GM18907 (cell line): Measurements from ENCODE around the gene CRACR2A.

ENCODE experiments used
- ATAC-seq: cut with Tn5 transposase; IDR thresholded peaks from one replicate; pipeline ENCODE4 v1.9.1; 2021; ENCODE audit warnings: mild to moderate bottlenecking, moderate library complexity; ENCODE audit not compliant: unreplicated experiment

CRACR2A gene

DNA sequence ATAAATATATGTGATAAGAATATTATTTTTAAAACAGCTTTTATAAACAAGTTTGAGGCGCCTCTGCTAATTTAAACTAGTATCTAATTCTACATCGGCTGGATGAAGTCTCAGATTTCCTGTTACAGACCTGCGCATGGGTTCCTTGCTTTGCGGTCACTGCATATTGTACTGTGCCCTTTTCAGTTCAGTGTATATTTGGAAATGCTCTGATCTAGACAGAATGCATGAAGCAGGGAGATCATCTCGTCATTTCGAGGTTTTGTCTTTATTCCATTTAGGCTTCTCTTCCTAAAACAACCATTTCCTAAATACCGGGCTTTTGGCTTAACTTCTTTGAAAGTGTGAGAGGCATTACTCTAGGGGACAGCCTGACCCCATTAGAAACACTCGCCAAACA is 25.6 kb downstream of the CRACR2A start:
- no peak for ATAC-seq

DNA sequence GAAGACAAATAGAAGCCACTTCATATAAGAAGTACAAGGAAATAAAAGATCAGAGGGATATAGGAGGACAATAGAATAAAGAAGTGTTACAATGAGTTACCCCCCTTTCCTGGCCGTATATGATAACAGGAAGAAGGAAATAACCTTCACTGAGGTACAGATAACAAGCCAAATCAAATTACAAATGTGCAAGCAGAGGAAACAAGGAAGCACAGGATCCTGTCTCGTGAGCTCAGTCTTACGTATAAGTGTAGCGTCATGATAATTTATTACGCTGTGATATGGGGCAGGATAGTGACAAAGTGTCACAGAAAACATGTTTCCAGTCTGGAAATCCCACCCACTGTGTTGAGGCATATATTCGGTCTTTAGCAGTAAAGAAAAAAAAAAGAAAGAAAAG is 26.5 kb downstream of the CRACR2A start:
- no peak for ATAC-seq

DNA sequence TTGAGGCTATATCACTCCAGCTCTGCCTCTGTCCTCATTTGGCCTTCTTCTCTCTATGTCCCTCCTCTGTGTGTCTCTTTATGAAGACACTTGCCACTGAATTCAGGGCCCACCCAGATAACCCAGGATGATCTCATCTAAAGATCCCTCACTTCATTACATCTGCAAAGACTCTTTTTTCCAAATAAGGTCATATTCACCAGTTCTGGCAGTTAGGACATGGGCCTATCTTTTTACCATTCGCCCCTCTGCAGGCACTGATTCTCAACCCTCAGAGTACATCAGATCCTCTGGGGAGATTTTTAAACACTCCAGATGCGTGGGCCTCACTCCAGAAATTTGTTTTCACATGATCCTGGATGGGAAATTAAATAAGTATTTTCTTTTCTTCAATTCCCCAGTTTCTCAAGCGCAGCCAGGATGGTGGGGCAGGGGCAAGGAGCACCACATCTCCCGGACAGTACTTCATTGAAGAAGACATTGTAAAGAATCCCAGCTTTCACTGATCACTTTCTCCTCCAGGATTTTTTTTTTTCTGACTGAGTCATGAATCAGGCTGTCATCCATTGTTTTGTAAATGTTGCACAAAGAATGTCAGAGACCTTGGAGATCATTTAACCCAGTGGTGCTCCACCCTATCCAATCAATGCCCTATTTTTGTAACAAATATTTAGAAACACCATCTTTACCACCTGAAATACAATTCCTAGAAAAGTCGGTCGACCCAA is 27.4 kb downstream of the CRACR2A start:
- ATAC-seq, result no peak

DNA sequence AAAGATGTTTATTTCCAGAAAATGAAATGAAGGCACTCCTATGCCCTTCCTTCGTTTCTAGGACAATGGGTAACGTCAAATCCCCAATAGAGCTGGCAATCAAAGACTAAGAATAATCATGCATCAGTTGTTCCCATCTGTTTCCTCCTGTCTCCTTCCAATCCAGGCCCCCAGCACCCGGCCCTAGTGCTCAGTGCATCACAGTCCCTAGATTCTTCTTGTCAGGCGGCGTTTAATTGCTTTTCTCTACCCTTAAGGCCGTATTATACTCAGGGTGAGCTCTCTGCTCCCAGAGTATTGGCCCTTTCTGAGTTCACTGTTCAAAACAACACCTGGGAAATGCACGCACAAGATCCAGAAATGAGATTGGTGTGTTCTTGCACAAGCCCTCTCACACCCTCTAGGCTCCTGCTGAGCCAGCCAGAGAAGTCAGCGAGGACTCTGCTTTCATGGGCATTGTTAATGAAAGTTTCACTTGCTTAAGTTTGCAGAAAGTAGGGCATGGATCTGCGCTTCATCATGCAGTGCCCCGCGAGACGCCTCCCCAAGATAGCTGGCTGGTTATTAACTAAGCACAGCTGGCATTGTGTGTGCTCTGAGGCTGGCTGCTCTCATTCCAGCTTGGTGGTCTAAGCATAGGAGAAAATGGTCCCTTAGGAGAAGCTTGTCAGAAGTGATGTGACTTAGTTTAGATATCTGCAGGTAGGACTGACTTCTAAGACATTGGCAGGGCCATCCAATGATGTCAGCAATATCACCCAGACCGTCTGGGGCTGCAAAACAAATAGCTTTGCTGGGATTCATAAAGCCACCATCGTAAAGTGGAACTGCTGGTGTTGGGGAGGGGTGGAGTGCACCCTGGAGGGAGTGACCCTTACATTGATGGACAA is 28.7 kb downstream of the CRACR2A start:
- ATAC-seq, result no peak

DNA sequence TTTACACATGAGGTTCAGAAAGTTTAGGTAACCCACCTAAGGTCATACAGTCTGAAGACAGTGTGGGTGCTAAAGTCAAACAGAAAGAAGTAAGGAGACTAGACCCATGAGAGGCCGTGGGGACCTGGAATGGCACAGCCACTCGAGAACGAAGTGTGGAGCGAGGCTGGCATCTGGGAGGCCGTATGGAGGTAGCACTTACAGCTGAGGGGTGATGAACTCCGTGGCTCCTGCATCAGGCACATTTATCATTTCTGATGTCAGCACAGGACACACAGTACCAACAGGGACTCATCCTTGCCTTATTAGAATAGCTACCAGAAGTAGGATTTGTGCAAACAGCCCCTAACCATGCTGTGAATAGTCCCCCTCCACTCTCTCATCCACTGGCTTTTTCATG is 30.5 kb downstream of the CRACR2A start:
- ATAC-seq, result no peak

DNA sequence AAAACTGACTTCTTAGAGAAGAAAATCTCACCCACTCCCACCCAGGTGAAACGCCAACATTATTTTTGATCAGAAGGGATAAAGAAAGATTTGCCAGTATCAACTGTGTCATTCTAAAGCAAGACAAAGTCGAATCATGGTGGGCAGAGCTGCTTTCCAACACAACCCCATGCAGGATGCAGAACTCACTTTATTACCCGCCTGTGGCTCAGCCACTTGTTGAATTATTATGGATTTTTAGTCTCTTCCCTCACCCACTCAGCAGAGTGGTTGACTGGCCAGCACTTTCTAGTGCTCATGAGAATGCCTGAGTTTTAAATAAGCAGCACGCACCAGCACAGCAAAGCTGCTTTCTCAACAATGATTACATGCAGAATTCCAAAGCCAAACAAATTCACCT is 32.1 kb downstream of the CRACR2A start:
- ATAC-seq, result no peak

DNA sequence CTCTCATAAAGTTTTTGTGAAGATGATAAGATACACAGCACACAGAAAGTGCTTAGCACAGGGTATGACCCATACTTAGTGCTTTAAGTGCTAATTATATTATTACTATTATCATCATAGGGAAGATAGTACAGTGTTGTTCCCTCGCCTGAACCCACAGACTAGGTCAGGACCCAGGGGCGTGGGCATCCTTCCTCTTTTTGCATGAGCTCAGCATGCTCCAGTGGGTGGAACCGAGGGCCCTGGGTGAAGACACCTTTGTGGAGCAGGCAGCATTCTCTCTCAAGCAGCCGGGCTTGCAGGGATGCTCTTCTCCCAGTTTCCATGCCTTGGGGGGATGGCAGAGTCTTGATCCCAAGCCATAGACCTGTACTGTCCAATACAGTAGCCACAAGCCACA is 34.8 kb downstream of the CRACR2A start:
- ATAC-seq, result no peak

DNA sequence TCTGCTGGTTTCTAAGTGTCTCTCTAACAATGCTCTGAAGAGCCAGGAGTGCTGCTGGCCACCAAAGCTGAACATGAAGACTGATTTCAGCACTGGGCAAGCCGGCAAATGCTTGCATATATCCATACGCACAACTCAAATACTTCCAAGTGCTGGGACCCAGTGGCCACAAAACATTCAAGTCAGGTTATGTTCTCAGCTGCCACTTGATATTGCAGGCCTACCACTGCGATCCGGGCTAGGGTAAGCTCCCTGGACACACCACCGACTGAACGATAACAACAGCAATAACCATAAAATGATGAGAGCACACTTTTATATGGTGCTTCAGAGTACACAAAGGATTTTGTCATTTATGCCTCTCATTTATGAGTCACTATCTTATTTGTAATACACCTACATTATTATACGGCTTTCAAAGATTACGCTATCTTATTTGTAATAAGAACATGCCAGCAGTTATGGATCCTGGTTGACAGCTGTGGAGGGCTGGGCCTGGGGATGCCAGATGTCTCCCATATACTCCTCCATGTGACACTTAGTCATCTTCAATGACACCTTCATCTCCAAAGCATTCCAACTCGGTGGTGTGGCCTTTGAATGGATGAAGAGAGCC is 35.5 kb downstream of the CRACR2A start:
- ATAC-seq, result no peak

DNA sequence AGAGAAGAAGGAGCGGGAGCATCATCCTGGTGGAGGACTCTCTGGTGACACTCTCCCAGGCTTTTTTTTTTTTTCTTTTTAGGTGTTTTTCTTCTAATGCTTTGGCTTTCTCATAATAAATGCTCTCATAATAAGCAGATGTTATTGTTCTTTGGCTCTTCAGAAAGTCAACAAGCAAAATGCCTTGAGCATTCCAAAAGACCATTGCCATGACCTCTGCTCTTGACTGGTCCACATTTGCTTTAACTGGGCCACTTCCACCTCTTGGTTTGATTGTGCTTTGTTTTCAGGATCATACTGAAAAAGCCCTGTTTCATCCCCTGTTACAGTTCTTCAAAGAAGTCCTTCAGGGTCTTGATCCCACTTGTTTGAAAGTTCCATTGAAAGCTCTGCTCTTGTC is 36.9 kb downstream of the CRACR2A start:
- ATAC-seq, result no peak

DNA sequence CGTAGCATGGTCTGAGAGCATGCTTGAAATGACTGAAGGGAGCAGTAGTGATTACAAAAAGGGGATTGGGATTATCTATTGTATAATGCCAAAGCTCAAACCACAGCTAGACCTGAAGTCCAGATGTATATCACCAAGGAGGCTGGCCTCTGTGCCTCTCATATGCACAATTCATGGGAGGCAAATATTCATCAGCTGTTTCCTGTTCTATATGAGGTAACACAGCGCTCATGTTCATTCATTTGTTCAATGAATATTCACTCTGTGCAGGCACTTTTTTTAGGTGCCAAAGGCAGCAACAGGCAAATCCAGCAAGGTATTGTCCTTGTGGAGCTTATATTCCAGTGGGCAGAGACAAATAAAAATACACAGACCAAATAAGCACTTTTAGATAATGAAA is 39.0 kb downstream of the CRACR2A start:
- ATAC-seq, result no peak

DNA sequence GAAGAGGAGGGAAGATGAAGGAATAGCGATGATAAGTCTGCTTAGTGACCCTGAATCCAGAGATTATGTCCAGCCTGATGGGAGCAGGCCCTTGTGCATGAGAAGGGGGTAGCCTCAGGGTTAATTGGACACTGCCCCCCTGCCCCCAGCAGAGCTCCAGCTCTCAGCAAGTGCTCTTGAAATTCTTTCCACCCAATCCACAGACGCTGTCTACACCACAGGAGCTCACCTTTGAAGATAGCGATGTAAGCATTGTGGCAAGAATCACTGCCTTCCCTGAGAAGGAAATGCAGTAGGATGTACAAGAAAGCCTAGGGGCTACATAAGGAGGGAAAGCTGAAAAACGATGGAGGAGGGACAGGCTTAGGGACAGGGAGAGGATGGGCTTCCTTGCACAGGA is 39.4 kb downstream of the CRACR2A start:
- no peak for ATAC-seq

DNA sequence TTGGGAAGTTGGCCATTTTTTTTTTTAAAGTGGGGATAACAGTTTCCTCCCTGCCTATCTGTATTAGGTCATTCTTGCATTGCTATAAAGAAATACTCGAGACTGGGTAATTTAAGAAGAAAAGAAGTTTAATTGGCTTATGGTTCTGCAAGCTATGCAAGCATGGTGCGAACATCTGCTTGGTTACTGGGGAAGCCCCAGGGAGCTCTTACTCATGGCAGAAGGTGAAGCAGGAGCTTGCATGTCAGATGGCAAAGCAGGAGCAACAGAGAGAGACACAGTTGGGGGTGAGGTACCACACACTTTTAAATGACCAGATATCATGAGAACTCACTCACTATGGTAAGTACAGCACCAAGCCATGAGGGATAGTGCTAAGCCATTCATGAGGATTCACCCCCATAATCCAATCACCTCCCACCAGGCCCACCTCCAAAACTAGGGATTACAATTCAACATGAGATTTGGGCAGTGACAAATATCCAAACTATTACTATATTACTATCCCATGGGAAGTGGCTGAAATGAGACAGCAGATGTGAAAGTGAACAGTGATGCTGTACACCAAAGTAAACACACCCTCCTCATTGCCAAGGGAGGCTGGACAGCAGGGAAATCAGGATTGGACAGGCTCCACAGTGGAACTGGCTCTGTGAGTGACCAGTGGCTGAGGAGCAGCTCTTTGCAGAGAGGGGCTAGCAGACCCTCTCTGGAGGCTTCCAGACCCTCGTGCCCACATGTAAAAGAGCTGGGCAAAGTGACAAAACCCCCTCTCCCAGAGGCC is 40.5 kb downstream of the CRACR2A start:
- ATAC-seq, result no peak

DNA sequence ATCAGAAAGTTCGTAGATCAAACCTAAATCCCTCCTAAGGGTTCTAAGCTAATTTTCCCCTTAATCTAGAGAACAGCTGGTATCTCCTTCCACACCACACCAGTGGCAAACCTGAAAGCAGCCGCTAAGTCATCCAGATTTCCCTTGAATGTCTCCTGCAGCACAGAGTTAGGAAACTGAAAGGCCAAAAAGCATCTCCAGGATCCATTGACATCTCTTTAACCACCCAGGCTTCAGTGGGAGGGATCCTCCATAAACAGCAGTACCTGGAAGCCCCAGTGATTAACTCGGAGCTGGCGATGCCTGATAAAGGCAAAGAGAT is 47.6 kb downstream of the CRACR2A start:
- no peak for ATAC-seq

DNA sequence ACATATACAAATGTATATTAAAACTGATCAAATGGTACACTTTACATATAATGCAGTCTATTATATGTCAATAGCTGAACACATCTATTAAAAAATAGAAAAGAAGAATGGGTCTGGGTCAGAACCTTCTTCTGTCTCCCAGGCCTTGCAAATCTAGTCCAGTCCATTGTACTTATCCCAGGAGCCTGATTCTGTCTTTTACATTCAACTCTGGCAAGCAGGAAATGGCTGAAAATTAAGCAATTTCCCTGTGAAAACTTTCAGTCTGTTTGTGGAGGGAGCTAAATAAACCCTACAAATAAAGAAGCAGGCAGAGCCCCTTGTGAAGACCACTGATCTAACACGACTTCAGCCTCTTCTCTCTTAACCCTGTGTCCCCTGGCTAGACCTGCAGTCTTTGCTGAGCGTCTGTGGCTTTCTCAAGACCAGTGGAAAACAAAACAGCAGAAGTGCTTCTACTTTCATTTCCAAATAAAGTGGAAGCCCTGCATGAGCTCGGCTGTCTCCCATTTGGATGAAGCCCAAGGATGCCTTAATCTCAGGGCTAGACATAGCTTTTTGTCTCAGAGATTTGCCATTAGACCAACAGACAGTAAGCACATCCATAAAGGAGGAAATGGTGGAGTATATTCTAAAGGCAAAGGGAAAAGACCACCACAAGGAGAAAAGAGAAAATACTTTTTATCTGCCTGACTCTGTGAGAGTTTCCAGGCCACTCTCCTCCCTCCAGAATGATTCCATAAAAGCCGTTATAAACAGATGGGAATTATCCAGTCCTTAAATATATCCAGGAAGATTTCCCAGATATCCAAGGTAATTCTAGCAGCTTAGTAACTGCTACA is 48.2 kb downstream of the CRACR2A start:
- no peak for ATAC-seq

DNA sequence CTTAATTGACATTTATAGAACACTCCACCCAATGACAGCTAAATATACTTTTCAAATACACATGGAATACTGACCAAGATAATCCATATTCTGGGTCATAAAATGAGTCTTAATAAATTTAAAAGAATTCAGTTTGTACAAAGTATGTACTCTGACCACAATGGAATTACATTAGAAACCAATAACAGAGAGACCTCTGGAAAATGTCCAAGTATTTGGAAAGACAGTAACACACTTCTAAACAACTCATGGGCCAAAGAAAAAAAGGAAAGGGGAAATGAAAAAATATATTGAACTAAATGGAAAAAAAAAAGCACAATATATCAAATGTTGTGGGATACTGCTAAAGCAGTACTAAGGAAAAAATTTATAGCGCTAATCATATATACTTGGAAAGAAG is 52.0 kb downstream of the CRACR2A start:
- ATAC-seq, result no peak

DNA sequence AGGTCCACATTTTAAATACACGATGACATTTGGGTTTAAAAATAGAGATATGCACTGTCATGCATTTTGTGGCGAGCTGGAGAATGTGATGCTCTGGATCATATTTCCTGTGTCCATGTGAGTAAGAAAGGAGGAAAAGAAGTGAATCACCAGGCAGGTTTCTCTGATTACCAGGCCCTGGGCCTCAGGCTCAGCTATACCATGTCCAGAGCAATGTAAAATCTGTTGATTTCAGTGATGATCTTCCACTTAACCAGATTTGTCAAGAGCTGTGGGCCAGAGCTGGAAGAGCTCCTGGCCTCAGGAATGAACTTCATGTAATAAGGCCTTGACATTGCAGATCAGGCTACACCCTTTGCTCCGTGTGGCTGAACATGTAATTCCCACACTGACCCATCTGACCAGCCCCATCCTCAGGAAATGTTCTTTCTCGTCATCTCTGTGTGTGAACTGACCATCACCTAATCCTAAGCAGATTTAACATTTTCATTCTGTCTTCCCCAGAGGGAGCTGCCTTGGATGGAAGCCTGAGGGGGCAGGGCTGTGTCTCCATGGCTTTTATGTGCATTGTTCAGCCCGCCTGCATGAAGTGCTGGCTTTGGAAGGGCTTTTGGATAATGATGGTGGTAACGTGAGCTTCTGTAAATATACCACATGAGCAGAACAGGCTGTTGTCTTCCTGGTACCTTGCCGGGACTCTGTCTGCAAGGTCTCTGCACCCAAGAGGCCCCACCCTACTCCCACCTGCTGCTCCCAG is 54.5 kb downstream of the CRACR2A start:
- ATAC-seq, result no peak

DNA sequence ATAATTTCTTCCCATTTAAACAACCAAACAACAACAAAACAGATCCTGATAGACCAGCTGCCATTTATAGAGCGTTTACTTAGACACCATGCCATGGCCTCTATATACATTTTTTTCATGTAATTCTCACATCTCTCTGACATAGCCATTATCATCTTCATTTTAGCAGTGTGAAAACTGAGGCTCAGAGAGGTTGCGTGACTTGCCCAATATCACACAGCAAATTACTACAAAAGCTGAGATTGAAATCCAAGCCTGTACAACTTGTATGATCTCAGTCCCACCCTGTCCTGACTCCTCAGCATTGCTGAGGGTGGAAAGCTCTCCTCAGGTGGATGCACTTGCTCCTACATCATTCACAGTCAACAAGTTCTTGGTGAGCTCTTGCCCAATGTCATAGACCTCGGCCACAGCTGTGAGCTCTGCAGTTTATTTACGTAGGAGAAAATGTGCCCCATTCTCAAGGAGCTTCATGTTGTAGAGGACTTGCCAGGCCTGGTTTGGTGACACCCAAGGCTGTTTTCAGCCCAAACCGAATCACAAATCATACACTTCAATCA is 55.5 kb downstream of the CRACR2A start:
- ATAC-seq, result no peak

DNA sequence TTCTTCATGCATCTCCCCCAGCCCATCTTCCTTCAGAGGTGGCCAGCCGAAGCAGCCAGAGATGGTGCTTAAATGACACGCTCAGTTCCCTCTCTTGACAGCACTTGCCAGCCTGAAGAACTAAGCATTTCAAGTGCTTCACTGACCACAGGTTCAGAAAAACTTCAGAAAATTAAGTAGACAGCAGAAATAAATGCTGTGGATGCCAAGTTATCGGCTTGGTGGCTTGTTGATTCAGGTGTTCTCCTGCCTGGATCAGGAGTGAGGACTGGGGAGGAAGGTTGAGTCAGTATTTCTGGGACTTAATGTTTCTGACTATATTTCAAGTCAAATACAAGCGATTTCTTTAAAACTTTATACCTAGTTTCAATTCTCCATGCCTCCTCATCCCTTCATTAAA is 58.2 kb downstream of the CRACR2A start:
- ATAC-seq, result no peak

DNA sequence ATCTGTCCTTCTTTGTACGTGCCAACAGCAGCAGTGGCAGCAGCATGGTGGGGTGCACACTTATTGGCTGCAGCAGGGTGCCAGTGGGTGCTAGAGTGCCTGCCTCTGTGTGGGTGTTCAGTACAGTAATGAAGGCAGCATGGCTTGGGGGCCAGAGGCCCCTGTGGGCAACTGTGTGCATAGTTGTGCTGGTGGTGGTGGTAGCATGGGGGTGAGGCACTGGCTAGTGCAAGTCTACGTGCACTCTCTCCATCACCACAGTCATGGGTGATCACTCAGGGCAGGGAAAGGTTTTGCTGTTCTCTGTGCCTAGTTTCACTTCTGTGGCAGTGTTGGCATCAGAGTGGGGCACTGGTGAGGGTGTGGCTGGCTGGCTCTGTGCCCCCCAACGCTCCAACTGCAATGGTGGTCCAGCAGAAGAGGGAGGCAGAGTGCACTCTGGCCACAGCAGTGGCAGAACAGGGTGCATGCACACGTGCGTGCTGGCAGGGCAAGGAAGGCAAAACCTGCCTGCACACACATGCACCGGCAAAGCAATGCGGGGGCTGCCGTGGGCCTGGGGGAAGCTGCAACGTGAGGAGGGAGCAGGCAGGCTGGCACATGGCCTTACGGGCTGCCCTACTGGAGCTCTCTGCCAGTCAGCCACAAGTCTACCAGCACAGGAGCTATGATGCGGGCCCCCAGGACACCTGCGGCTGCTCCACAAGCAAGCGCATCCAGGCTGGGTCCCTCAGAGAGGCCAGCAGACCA is 60.1 kb downstream of the CRACR2A start:
- no peak for ATAC-seq
